Trophoblast cell (in vitro differentiated cells and primary cell): ENCODE data around the gene MRPS12.
"Not testable (repeated sequence)": the region's sequence is repeated elsewhere in the genome, so short reads cannot be mapped to it uniquely, and the experiment has no call there.

Experiments used
- DNase-seq, 2 donors: peaks; one replicate each; pipeline ENCODE4 v3.0.0-alpha.2; 2016
- H2AFZ ChIP-seq: 2 replicates; pipeline ENCODE4 v1.6.1; 2013; ENCODE audit warnings: low read length, moderate library complexity, mild to moderate bottlenecking; ENCODE audit not compliant: insufficient read depth, poor library complexity
- H2AK5ac ChIP-seq: 2 replicates; pipeline ENCODE4 v1.6.1; 2013; ENCODE audit warnings: mild to moderate bottlenecking, low read length
- H2BK120ac ChIP-seq: 2 replicates; pipeline ENCODE4 v1.6.1; 2013; ENCODE audit warnings: low read length, mild to moderate bottlenecking, moderate library complexity; ENCODE audit not compliant: insufficient read depth, poor library complexity
- H2BK12ac ChIP-seq: 2 replicates; pipeline ENCODE4 v1.6.1; 2013; ENCODE audit warnings: mild to moderate bottlenecking, low read length, moderate library complexity
- H2BK5ac ChIP-seq: 2 replicates; pipeline ENCODE4 v1.6.1; 2013; ENCODE audit warnings: low read length, low read depth, moderate library complexity, mild to moderate bottlenecking; ENCODE audit not compliant: poor library complexity
- H3K14ac ChIP-seq: 2 replicates; pipeline ENCODE4 v1.6.1; 2013; ENCODE audit warnings: mild to moderate bottlenecking, low read length
- H3K18ac ChIP-seq: 2 replicates; pipeline ENCODE4 v1.6.1; 2013; ENCODE audit warnings: mild to moderate bottlenecking, low read length
- H3K23ac ChIP-seq: 2 replicates; pipeline ENCODE4 v1.6.1; 2013; ENCODE audit warnings: low read length
- H3K27ac ChIP-seq: 2 replicates; pipeline ENCODE4 v1.5.1; 2013; ENCODE audit warnings: low read depth, mild to moderate bottlenecking, inconsistent platforms, low read length, moderate library complexity
- H3K27me3 ChIP-seq: 2 replicates; pipeline ENCODE4 v1.6.1; 2013; ENCODE audit warnings: inconsistent platforms, mild to moderate bottlenecking, low read length, moderate library complexity; ENCODE audit not compliant: insufficient read depth
- H3K36me3 ChIP-seq, 2 experiments: 1 replicate in 1 of 2; 2 replicates in 1 of 2; pipeline ENCODE4 v1.6.1; 2013; ENCODE audit warnings: low read length in 2 of 2, mild to moderate bottlenecking in 2 of 2, moderate library complexity in 1 of 2; ENCODE audit not compliant: insufficient read depth in 2 of 2, control insufficient read depth in 1 of 2
- H3K4ac ChIP-seq: 2 replicates; pipeline ENCODE4 v1.6.1; 2013; ENCODE audit warnings: low read depth, mild to moderate bottlenecking, low read length, moderate library complexity
- H3K4me1 ChIP-seq, 2 experiments: 1 replicate in 1 of 2; 2 replicates in 1 of 2; pipeline ENCODE4 v1.6.1; 2013; ENCODE audit warnings: low read length in 2 of 2, mild to moderate bottlenecking in 2 of 2, moderate library complexity in 1 of 2; ENCODE audit not compliant: insufficient read depth in 2 of 2, control insufficient read depth in 1 of 2
- H3K4me2 ChIP-seq: 2 replicates; pipeline ENCODE4 v1.6.1; 2013; ENCODE audit warnings: inconsistent platforms, mild to moderate bottlenecking, low read length, moderate library complexity
- H3K4me3 ChIP-seq: 2 replicates; pipeline ENCODE4 v1.5.1; 2013; ENCODE audit warnings: mild to moderate bottlenecking, low read depth, low read length, inconsistent platforms
- H3K79me1 ChIP-seq: one replicate; pipeline ENCODE4 v1.6.1; 2013; ENCODE audit warnings: low read length
- H3K79me2 ChIP-seq: 2 replicates; pipeline ENCODE4 v1.6.1; 2013; ENCODE audit warnings: low read length, mild to moderate bottlenecking; ENCODE audit not compliant: control insufficient read depth, insufficient read depth, poor library complexity
- H3K9ac ChIP-seq: 2 replicates; pipeline ENCODE4 v1.6.1; 2013; ENCODE audit warnings: mild to moderate bottlenecking, low read length
- H3K9me3 ChIP-seq: 2 replicates; pipeline ENCODE4 v1.6.1; 2013; ENCODE audit warnings: low read depth, mild to moderate bottlenecking, control low read depth, inconsistent platforms, low read length; ENCODE audit not compliant: insufficient read depth
- H4K12ac ChIP-seq: 2 replicates; pipeline ENCODE4 v1.6.1; 2013; ENCODE audit warnings: low read depth, mild to moderate bottlenecking, low read length, moderate library complexity
- H4K8ac ChIP-seq: 2 replicates; pipeline ENCODE4 v1.6.1; 2013; ENCODE audit warnings: low read depth, mild to moderate bottlenecking, low read length, moderate library complexity
- H4K91ac ChIP-seq: one replicate; pipeline ENCODE4 v1.6.1; 2013; ENCODE audit warnings: low read depth, mild to moderate bottlenecking, low read length, moderate library complexity
- WGBS: extraction: QIAGEN DNeasy Blood & Tissue Kit; methylation state at CpG from one replicate; pipeline ENCODE4 v1.1.7; 2013; ENCODE audit warnings: missing lambda C conversion rate; ENCODE audit not compliant: insufficient read length, insufficient coverage; ENCODE audit errors: extremely low coverage; 5-methylcytosine and 5-hydroxymethylcytosine counted together

The MRPS12 gene

GRCh38 chr19:38964738-38965137, 34.0 kb downstream of the MRPS12 start:
- H3K4me2 ChIP-seq: no peak overlapping the region
- DNase-seq: no peak
- no peak overlapping the region for H2AK5ac ChIP-seq
- H2AFZ ChIP-seq: no peak overlapping the region
- no peak overlapping the region for H3K4ac ChIP-seq
- no peaks in the 10 kb centered on the region for H3K79me1 ChIP-seq
- H3K18ac ChIP-seq: no peak overlapping the region
- no peaks in the 10 kb centered on the region for H3K27me3 ChIP-seq
- H3K23ac ChIP-seq: no peak overlapping the region
- no peak overlapping the region for H3K9ac ChIP-seq
- H4K91ac ChIP-seq: no peak overlapping the region
- H4K12ac ChIP-seq: no peak overlapping the region
- H3K27ac ChIP-seq: no peak overlapping the region
- WGBS: no CpG with 5 or more reads among the region's 2 CpGs
- no peaks in the 10 kb centered on the region for H3K4me1 ChIP-seq
- H2BK5ac ChIP-seq: no peak overlapping the region
- no peaks in the 10 kb centered on the region for H3K36me3 ChIP-seq
- H4K8ac ChIP-seq: no peak overlapping the region
- H2BK120ac ChIP-seq: no peak overlapping the region
- no peak overlapping the region for H3K4me3 ChIP-seq
- H3K79me2 ChIP-seq: no peaks in the 10 kb centered on the region
- H2BK12ac ChIP-seq: no peak overlapping the region
- H3K9me3 ChIP-seq: no peaks in the 10 kb centered on the region
- no peak overlapping the region for H3K14ac ChIP-seq

- not testable (repeated sequence) for H3K9me3 ChIP-seq, H4K12ac ChIP-seq, H3K4me1 ChIP-seq, H3K79me2 ChIP-seq, H2AK5ac ChIP-seq, H4K91ac ChIP-seq, H3K18ac ChIP-seq, H3K27me3 ChIP-seq, H4K8ac ChIP-seq, H2BK12ac ChIP-seq, DNase-seq, H2BK5ac ChIP-seq, H3K79me1 ChIP-seq, H3K9ac ChIP-seq, H3K4ac ChIP-seq, H3K4me3 ChIP-seq, H3K4me2 ChIP-seq, H2AFZ ChIP-seq, H3K27ac ChIP-seq, H3K23ac ChIP-seq, H3K36me3 ChIP-seq, H2BK120ac ChIP-seq, H3K14ac ChIP-seq
- no CpG with 5 or more reads among the region's 5 CpGs for WGBS
These were observed 35.4 kb downstream of the MRPS12 start for GRCh38 chr19:38966149-38966548.

- no peak overlapping the region for H3K23ac ChIP-seq
- no peak overlapping the region for H2BK12ac ChIP-seq
- peaks cover 4% of the 10 kb centered on the region for H3K79me1 ChIP-seq
These were observed 40.2 kb downstream of the MRPS12 start for GRCh38 chr19:38970664-38971532.

GRCh38 chr19:38971672-38972071, 40.9 kb downstream of the MRPS12 start:
- Histone ChIP-seq H4K12ac (no peak overlapping the region), H2BK120ac (no peak overlapping the region), H3K14ac (no peak overlapping the region), H4K8ac (no peak overlapping the region), H2BK5ac (no peak overlapping the region), H4K91ac (no peak overlapping the region), H3K4me3 (no peak overlapping the region), H3K4me2 (no peak overlapping the region), H3K9ac (no peak overlapping the region), H3K79me2 (no peaks in the 10 kb centered on the region), H2BK12ac (no peak overlapping the region), H3K9me3 (no peaks in the 10 kb centered on the region), H3K36me3 (no peaks in the 10 kb centered on the region), H2AFZ (no peak overlapping the region), H3K18ac (no peak overlapping the region), H3K23ac (no peak overlapping the region), H3K4ac (no peak overlapping the region), H3K27me3 (no peaks in the 10 kb centered on the region), H3K27ac (no peak overlapping the region), H3K4me1 (peaks cover 7 to 9% of the 10 kb centered on the region in 2 experiments), H3K79me1 (peaks cover 9% of the 10 kb centered on the region), H2AK5ac (no peak overlapping the region)
- WGBS: no CpG with 5 or more reads among the region's 2 CpGs
- no peak for DNase-seq

More at GRCh38 chr19:38970664-38971532, 40.2 kb downstream of the MRPS12 start:
- Histone ChIP-seq H3K27ac (no peak overlapping the region), H3K9ac (no peak overlapping the region), H4K8ac (no peak overlapping the region), H3K27me3 (no peaks in the 10 kb centered on the region), H3K4ac (no peak overlapping the region), H3K4me1 (peaks cover 3 to 4% of the 10 kb centered on the region in 2 experiments), H3K9me3 (no peaks in the 10 kb centered on the region), H3K36me3 (no peaks in the 10 kb centered on the region), H4K12ac (no peak overlapping the region), H3K4me2 (no peak overlapping the region), H3K14ac (no peak overlapping the region), H3K18ac (no peak overlapping the region), H2AFZ (no peak overlapping the region), H2BK5ac (no peak overlapping the region), H3K79me2 (no peaks in the 10 kb centered on the region), H2BK120ac (no peak overlapping the region), H3K4me3 (no peak overlapping the region), H2AK5ac (no peak overlapping the region), H4K91ac (no peak overlapping the region)
- WGBS: no CpG with 5 or more reads among the region's 12 CpGs
- no peak for DNase-seq
